H1 (cell line): ENCODE results near the gene RCSD1. TPM values are rescaled to one million over a fixed set of nuclear protein-coding genes. Genes with fewer than 3 reads are reported as not detected.

Experiments used
- CREB1 ChIP-seq: IDR thresholded peaks from 2 replicates; pipeline ENCODE4 v1.6.1; 2012; ENCODE audit warnings: inconsistent platforms
- JUND ChIP-seq: IDR thresholded peaks from 2 replicates; pipeline ENCODE4 v1.6.1; 2011; ENCODE audit warnings: mild to moderate bottlenecking, improper control_type of control experiment, low read length
- POLR2A ChIP-seq, 2 experiments: IDR thresholded peaks; 1 replicate in 1 of 2; 2 replicates in 1 of 2; pipeline ENCODE4 v1.6.1; 2011; ENCODE audit warnings: low read depth in 2 of 2, low read length in 2 of 2, mild to moderate bottlenecking in 2 of 2; ENCODE audit errors: control extremely low read depth in 1 of 2
- SIX5 ChIP-seq: IDR thresholded peaks from 2 replicates; pipeline ENCODE4 v1.6.1; 2011; ENCODE audit warnings: mild to moderate bottlenecking, low read depth, low read length
- SRF ChIP-seq: IDR thresholded peaks from 2 replicates; pipeline ENCODE4 v1.6.1; 2011; ENCODE audit warnings: mild to moderate bottlenecking, low read depth, low read length, moderate library complexity
- ZNF274 ChIP-seq: IDR thresholded peaks from 2 replicates; pipeline ENCODE4 v1.7.0; 2012; ENCODE audit warnings: low read length, borderline replicate concordance; ENCODE audit errors: extremely low read depth
- polyA plus RNA-seq, 7 experiments: library from polyadenylated mRNA; depleted of rRNA in 3 of 7; stranded (reverse) in 5 of 7; unstranded in 2 of 7; fragments of >200 nt in 5 of 7; fragments of 200-250 nt in 2 of 7; gene quantifications; 1 replicate in 5 of 7; 2 replicates in 1 of 7; 4 replicates in 1 of 7; pipeline versions ENCODE4 v1.2.1 to v1.2.3, GENCODE V29; 2011 to 2013; ENCODE audit warnings: missing spikeins in 2 of 7, mixed read lengths in 2 of 7
- total RNA-seq: library from RNA; stranded (reverse); fragmentation: NEBNext Ultra II Directional; extraction: Animal tissue kit (Norgen Biotek cat#: 25700); gene quantifications from 2 replicates; pipeline ENCODE4 v1.2.1, GENCODE V29; 2021
- TF ChIP-seq, protein P1 (sequence below), 3 experiments: IDR thresholded peaks; 1 replicate in 2 of 3; 2 replicates in 1 of 3; pipeline versions ENCODE4 v1.5.1 to v1.6.1; 2011; ENCODE audit warnings: low read length in 3 of 3, mild to moderate bottlenecking in 3 of 3, inconsistent platforms in 2 of 3, low read depth in 1 of 3, moderate library complexity in 1 of 3; ENCODE audit not compliant: insufficient read depth in 1 of 3; ENCODE audit errors: control extremely low read depth in 1 of 3

RCSD1 gene
- total and polyA plus RNA-seq, 2 of the 8 experiments (the other 6 are each of a cell fraction or from before 2014, with no cell fraction given), result 0.47 to 0.69 TPM

DNA sequence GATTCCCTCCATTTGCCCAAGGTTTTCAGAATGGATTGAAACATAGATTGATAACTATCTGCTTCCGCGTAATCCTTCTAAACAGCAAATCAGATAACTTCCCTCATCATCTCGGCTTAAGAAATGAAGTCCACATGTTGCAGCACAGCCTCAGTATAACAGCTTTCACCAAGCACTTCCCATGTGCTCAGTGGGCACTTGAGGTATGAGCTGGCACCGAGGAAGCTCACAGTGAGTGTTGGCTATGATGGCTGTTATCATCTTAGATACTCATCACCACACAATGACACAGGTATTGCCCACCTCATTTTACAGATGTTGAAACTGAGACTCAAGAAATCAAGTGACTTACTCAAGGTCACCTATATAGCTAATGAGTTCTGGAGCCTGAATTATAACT is 43.2 kb downstream of the RCSD1 start (continued):
- TF ChIP-seq SIX5 (no peak), CREB1 (no peak), SRF (no peak), ZNF274 (no peak), JUND (no peak), POLR2A (IDR thresholded peaks at IDR 0.05; ENCODE audit: control extremely low read depth in 1 of 2, low read depth in 2 of 2, low read length in 2 of 2) (no peak)
- TF ChIP-seq, protein P1, sequence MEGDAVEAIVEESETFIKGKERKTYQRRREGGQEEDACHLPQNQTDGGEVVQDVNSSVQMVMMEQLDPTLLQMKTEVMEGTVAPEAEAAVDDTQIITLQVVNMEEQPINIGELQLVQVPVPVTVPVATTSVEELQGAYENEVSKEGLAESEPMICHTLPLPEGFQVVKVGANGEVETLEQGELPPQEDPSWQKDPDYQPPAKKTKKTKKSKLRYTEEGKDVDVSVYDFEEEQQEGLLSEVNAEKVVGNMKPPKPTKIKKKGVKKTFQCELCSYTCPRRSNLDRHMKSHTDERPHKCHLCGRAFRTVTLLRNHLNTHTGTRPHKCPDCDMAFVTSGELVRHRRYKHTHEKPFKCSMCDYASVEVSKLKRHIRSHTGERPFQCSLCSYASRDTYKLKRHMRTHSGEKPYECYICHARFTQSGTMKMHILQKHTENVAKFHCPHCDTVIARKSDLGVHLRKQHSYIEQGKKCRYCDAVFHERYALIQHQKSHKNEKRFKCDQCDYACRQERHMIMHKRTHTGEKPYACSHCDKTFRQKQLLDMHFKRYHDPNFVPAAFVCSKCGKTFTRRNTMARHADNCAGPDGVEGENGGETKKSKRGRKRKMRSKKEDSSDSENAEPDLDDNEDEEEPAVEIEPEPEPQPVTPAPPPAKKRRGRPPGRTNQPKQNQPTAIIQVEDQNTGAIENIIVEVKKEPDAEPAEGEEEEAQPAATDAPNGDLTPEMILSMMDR (IDR thresholded peaks at IDR 0.05; ENCODE audit: control extremely low read depth in 1 of 3, insufficient read depth in 1 of 3, low read depth in 1 of 3, low read length in 3 of 3), result no peak
- TF ChIP-seq, all 59 proteins: peak for 0
